Glutamatergic neuron (in vitro differentiated cells): Measurements from ENCODE around the gene PRKRA. TPM values are rescaled to one million over a fixed set of nuclear protein-coding genes. Genes with fewer than 3 reads are reported as not detected.
A peak's percentile ranks its signal among the peaks of the same experiment; 100 is the strongest.
"Not testable (repeated sequence)": the region's sequence is repeated elsewhere in the genome, so short reads cannot be mapped to it uniquely, and the experiment has no call there.

Source experiments
- DNase-seq: peaks from one replicate; pipeline ENCODE4 v3.0.0; 2022
- H3K27ac Mint-ChIP-seq: one replicate; pipeline ENCODE4 v1.8.0; 2020; ENCODE audit warnings: mild to moderate bottlenecking, mixed read lengths, inconsistent platforms; ENCODE audit not compliant: unreplicated experiment
- H3K27me3 Mint-ChIP-seq: one replicate; pipeline ENCODE4 v1.8.0; 2020; ENCODE audit warnings: mild to moderate bottlenecking, moderate library complexity, mixed read lengths, inconsistent platforms; ENCODE audit not compliant: unreplicated experiment
- H3K36me3 Mint-ChIP-seq: one replicate; pipeline ENCODE4 v1.8.0; 2020; ENCODE audit warnings: mild to moderate bottlenecking, mixed read lengths, inconsistent platforms; ENCODE audit not compliant: unreplicated experiment
- H3K4me1 Mint-ChIP-seq: one replicate; pipeline ENCODE4 v1.8.0; 2020; ENCODE audit warnings: mild to moderate bottlenecking, low read depth, mixed read lengths, inconsistent platforms; ENCODE audit not compliant: unreplicated experiment
- H3K4me3 Mint-ChIP-seq: one replicate; pipeline ENCODE4 v1.8.0; 2020; ENCODE audit warnings: mild to moderate bottlenecking, mixed read lengths, inconsistent platforms; ENCODE audit not compliant: unreplicated experiment
- H3K9me3 Mint-ChIP-seq: one replicate; pipeline ENCODE4 v1.8.0; 2020; ENCODE audit warnings: mild to moderate bottlenecking, moderate library complexity, mixed read lengths, inconsistent platforms; ENCODE audit not compliant: unreplicated experiment
- CTCF ChIP-seq: fragments of 200-600 bp; sonication (generic); IDR thresholded peaks from one replicate; pipeline ENCODE4 v1.5.0; 2021; ENCODE audit not compliant: partially characterized antibody, unreplicated experiment
- total RNA-seq: library from RNA; stranded (reverse); fragmentation: NEBNext Ultra II Directional; extraction: Animal tissue kit (Norgen Biotek cat#: 25700); gene quantifications from one replicate; pipeline ENCODE4 v1.2.1, GENCODE V29; 2021; ENCODE audit not compliant: unreplicated experiment

Gene PRKRA
- total RNA-seq, 1 donor from 2014 or later = 86.6 TPM

DNA sequence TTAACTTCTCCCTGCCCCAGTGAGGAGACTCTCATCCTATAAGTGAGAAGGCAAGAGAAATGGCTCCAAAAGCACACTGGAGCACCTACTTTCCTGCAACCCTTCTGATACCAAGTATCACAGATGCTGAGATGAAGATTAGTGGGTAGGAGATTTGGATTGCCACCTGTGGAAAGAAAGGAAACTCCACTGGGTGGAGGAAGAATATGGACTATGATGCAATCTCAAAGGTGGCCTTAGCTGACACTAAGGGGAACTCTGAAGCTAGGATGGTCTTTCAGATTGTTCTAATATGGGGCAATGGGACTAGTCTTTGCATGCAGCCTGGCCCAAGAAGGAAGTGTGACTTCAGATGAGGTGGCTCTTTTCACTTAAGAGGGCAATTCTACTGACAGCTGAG, 21.6 kb downstream of the PRKRA start:
- H3K27me3 Mint-ChIP-seq = no peaks in the 10 kb centered on the region
- no peak for DNase-seq
- H3K9me3 Mint-ChIP-seq = peaks cover 3% of the 10 kb centered on the region
- H3K27ac Mint-ChIP-seq = peak overlapping the region; percentile 36
- H3K36me3 Mint-ChIP-seq = peaks cover 28% of the 10 kb centered on the region
- TF ChIP-seq CTCF = no peak
- no peaks in the 10 kb centered on the region for H3K4me1 Mint-ChIP-seq
- H3K4me3 Mint-ChIP-seq = no peak overlapping the region

- H3K27ac Mint-ChIP-seq = no peak overlapping the region
- peaks cover 30% of the 10 kb centered on the region for H3K36me3 Mint-ChIP-seq
These were observed 22.6 kb downstream of the PRKRA start for GRCh38 chr2:178428396-178428806.

DNA sequence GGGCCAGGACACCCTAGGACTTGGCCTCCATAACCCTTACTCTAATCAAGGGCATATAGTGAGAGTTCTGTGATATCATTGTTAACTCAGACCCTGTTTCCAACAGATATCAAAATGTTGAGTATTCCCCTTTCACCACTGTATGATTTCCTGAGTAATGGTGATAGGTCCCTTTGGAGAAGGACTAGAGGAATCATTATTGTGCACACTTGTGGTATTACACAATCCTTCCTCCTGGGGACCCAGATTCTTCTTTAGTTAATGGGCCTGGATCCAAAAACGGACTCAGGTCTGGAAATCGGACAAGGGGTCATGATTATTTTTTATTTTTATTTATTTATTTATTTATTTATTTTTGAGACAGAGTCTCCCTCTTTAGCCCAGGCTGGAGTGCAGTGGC, 23.5 kb downstream of the PRKRA start:
- Mint-ChIP-seq H3K27ac (no peak overlapping the region), H3K4me3 (no peak overlapping the region), H3K27me3 (no peaks in the 10 kb centered on the region), H3K4me1 (no peaks in the 10 kb centered on the region), H3K36me3 (peaks cover 30% of the 10 kb centered on the region), H3K9me3 (peaks cover 5% of the 10 kb centered on the region)
- TF ChIP-seq CTCF = no peak
- no peak for DNase-seq

More at GRCh38 chr2:178428396-178428806, 22.6 kb downstream of the PRKRA start:
- H3K4me1 Mint-ChIP-seq = no peaks in the 10 kb centered on the region
- no peak for TF ChIP-seq CTCF
- H3K4me3 Mint-ChIP-seq = no peak overlapping the region
- no peak for DNase-seq
- H3K27me3 Mint-ChIP-seq = no peaks in the 10 kb centered on the region
- H3K9me3 Mint-ChIP-seq = peaks cover 3% of the 10 kb centered on the region

GRCh38 chr2:178426388-178426787, 24.6 kb downstream of the PRKRA start:
- Mint-ChIP-seq H3K9me3 (peaks cover 7% of the 10 kb centered on the region), H3K36me3 (peaks cover 30% of the 10 kb centered on the region), H3K27me3 (no peaks in the 10 kb centered on the region), H3K27ac (no peak overlapping the region), H3K4me1 (no peaks in the 10 kb centered on the region), H3K4me3 (no peak overlapping the region)
- DNase-seq = no peak
- no peak for TF ChIP-seq CTCF

- H3K27me3 Mint-ChIP-seq = no peaks in the 10 kb centered on the region
- H3K36me3 Mint-ChIP-seq = peaks cover 30% of the 10 kb centered on the region
- H3K4me1 Mint-ChIP-seq = no peaks in the 10 kb centered on the region
- H3K27ac Mint-ChIP-seq = no peak overlapping the region
- H3K9me3 Mint-ChIP-seq = peaks cover 7% of the 10 kb centered on the region
- H3K4me3 Mint-ChIP-seq = no peak overlapping the region
- no peak for TF ChIP-seq CTCF
- DNase-seq = no peak
These were observed 25.6 kb downstream of the PRKRA start for GRCh38 chr2:178425255-178425827.

DNA sequence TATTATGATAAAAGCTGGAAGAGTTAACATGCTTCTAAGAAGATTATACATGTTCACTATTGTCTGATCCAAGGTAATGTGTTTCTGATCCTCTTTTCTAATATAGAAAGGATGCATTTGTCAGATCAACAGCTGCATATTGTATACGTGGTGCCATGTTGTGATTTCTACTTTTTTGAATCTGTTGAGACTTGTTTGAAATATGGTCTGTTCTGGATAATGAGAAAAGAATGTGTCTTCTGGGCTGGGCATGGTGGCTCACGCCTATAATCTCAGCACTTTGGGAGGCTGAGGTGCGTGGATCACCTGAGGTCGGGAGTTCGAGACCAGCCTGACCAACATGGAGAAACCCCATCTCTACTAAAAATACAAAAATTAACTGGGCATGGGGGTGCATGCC, 27.2 kb downstream of the PRKRA start:
- H3K9me3 Mint-ChIP-seq, DNase-seq, H3K4me3 Mint-ChIP-seq, H3K4me1 Mint-ChIP-seq, H3K27ac Mint-ChIP-seq, H3K27me3 Mint-ChIP-seq: not testable (repeated sequence)
- peaks cover 25% of the 10 kb centered on the region for H3K36me3 Mint-ChIP-seq
